Neuronal stem cell (in vitro differentiated cells): Measurements from ENCODE around the gene LUZP2.

Experiments used
- DNase-seq: peaks from one replicate; pipeline ENCODE4 v3.0.0-alpha.2; 2013; ENCODE audit warnings: low spot score
- H2AFZ ChIP-seq: one replicate; pipeline ENCODE4 v1.6.1; 2013; ENCODE audit warnings: mild to moderate bottlenecking, low read length, inconsistent platforms
- H2AK5ac ChIP-seq: 2 replicates; pipeline ENCODE4 v1.6.1; 2013; ENCODE audit warnings: low read depth, mild to moderate bottlenecking, inconsistent platforms, low read length, moderate library complexity, mixed read lengths
- H2BK120ac ChIP-seq: 2 replicates; pipeline ENCODE4 v1.6.1; 2013; ENCODE audit warnings: low read depth, mild to moderate bottlenecking, inconsistent platforms, low read length, moderate library complexity, mixed read lengths
- H2BK12ac ChIP-seq: one replicate; pipeline ENCODE4 v1.6.1; 2013; ENCODE audit warnings: low read length, inconsistent platforms
- H2BK15ac ChIP-seq: 2 replicates; pipeline ENCODE4 v1.6.1; 2013; ENCODE audit warnings: mild to moderate bottlenecking, low read length, inconsistent platforms, mixed read lengths
- H2BK5ac ChIP-seq: one replicate; pipeline ENCODE4 v1.6.1; 2013; ENCODE audit warnings: inconsistent platforms, mild to moderate bottlenecking, low read length, moderate library complexity
- H3K14ac ChIP-seq: one replicate; pipeline ENCODE4 v1.6.1; 2013; ENCODE audit warnings: low read length, inconsistent platforms
- H3K18ac ChIP-seq: 2 replicates; pipeline ENCODE4 v1.6.1; 2013; ENCODE audit warnings: low read length, inconsistent platforms
- H3K23ac ChIP-seq: 2 replicates; pipeline ENCODE4 v1.6.1; 2013; ENCODE audit warnings: low read depth, mild to moderate bottlenecking, mixed read lengths, low read length, inconsistent platforms; ENCODE audit not compliant: poor library complexity
- H3K27ac ChIP-seq: replicated peaks from 3 replicates; pipeline ENCODE4 v1.5.1; 2013; ENCODE audit warnings: low read length, inconsistent platforms
- H3K27me3 ChIP-seq, 3 experiments: 2 replicates each; pipeline ENCODE4 v1.6.1; 2013; ENCODE audit warnings: low read length in 3 of 3, mild to moderate bottlenecking in 2 of 3, inconsistent platforms in 1 of 3, low read depth in 1 of 3, mixed read lengths in 1 of 3, moderate library complexity in 1 of 3; ENCODE audit not compliant: control insufficient read depth in 3 of 3, insufficient read depth in 3 of 3
- H3K36me3 ChIP-seq, 2 donors: replicated peaks in 1 of 2; 2 replicates each; pipeline ENCODE4 v1.6.1; 2013; ENCODE audit warnings: low read length in 2 of 2; ENCODE audit not compliant: control insufficient read depth in 2 of 2, insufficient read depth in 2 of 2
- H3K4ac ChIP-seq: 2 replicates; pipeline ENCODE4 v1.6.1; 2013; ENCODE audit warnings: inconsistent platforms, mild to moderate bottlenecking, low read length, moderate library complexity
- H3K4me1 ChIP-seq, 2 donors: 1 replicate in 1 of 2; 2 replicates in 1 of 2; pipeline ENCODE4 v1.6.1; 2013; ENCODE audit warnings: low read length in 2 of 2, low read depth in 1 of 2; ENCODE audit not compliant: control insufficient read depth in 2 of 2, insufficient read depth in 1 of 2
- H3K4me2 ChIP-seq: one replicate; pipeline ENCODE4 v1.6.1; 2013; ENCODE audit warnings: mild to moderate bottlenecking, low read length, inconsistent platforms; ENCODE audit not compliant: insufficient read depth, poor library complexity, severe bottlenecking
- H3K4me3 ChIP-seq, 2 donors: 2 replicates each; pipeline ENCODE4 v1.5.1; 2013; ENCODE audit warnings: low read length in 2 of 2, mild to moderate bottlenecking in 2 of 2, inconsistent platforms in 1 of 2, moderate library complexity in 1 of 2
- H3K79me1 ChIP-seq: one replicate; pipeline ENCODE4 v1.6.1; 2013; ENCODE audit warnings: low read depth, mild to moderate bottlenecking, inconsistent platforms, low read length, moderate library complexity
- H3K9ac ChIP-seq: one replicate; pipeline ENCODE4 v1.6.1; 2013; ENCODE audit warnings: mild to moderate bottlenecking, low read depth, low read length, inconsistent platforms; ENCODE audit not compliant: poor library complexity
- H3K9me3 ChIP-seq, 2 donors: replicated peaks in 1 of 2; 2 replicates each; pipeline versions ENCODE3 to v1.6.1; 2013; ENCODE audit warnings: low read length in 2 of 2, mild to moderate bottlenecking in 2 of 2, inconsistent platforms in 1 of 2, low read depth in 1 of 2, mixed read lengths in 1 of 2, moderate library complexity in 1 of 2; ENCODE audit not compliant: control insufficient read depth in 2 of 2, insufficient read depth in 1 of 2
- H4K8ac ChIP-seq: one replicate; pipeline ENCODE4 v1.6.1; 2013; ENCODE audit warnings: low read depth, mild to moderate bottlenecking, inconsistent platforms, low read length, moderate library complexity
- H4K91ac ChIP-seq: one replicate; pipeline ENCODE4 v1.6.1; 2013; ENCODE audit warnings: low read length, low read depth, mild to moderate bottlenecking, inconsistent platforms; ENCODE audit not compliant: poor library complexity
- WGBS, 2 donors: extraction: QIAGEN DNeasy Blood & Tissue Kit; methylation state at CpG; one replicate each; pipeline ENCODE4 v1.1.7; 2013; ENCODE audit warnings: missing lambda C conversion rate in 2 of 2, mixed read lengths in 1 of 2; ENCODE audit not compliant: insufficient read length in 2 of 2, insufficient replicate concordance in 1 of 2; ENCODE audit errors: extremely low coverage in 2 of 2; 5-methylcytosine and 5-hydroxymethylcytosine counted together

LUZP2 gene

DNA sequence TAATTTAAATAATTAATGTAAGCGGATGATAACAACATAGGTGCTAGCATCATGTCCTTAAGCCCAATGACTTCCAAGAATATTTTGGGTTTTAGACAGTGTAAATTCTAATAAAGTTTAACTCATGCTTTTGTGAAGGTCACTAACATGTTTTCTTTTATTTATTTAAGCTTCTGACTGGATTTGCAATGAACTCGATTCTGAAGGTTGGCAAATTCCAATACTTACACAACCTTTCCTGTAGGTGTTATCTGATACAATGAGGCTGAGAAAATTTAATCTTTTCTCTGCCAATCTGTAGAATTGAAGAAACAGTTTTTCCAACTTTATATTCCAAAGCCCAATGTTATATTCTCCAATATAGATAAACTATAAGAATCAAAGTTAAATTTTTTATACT, 311.3 kb downstream of the LUZP2 start:
- Histone ChIP-seq H3K23ac (no peak overlapping the region), H2BK5ac (no peak overlapping the region), H2AK5ac (no peak overlapping the region), H3K79me1 (no peaks in the 10 kb centered on the region), H3K36me3 (no peaks in the 10 kb centered on the region), H2AFZ (no peak overlapping the region), H3K9ac (no peak overlapping the region), H2BK15ac (no peak overlapping the region), H3K27ac (no peak overlapping the region), H4K8ac (no peak overlapping the region), H2BK120ac (no peak overlapping the region), H3K4ac (no peak overlapping the region), H3K14ac (no peak overlapping the region), H3K9me3 (no peaks in the 10 kb centered on the region), H3K4me3 (no peak overlapping the region), H3K4me2 (no peak overlapping the region), H3K4me1 (no peaks in the 10 kb centered on the region), H3K18ac (no peak overlapping the region), H3K27me3 (no peaks in the 10 kb centered on the region), H2BK12ac (no peak overlapping the region), H4K91ac (no peak overlapping the region)
- WGBS, 2 donors, result no CpG with 5 or more reads among the region's 2 CpGs
- no peak for DNase-seq

DNA sequence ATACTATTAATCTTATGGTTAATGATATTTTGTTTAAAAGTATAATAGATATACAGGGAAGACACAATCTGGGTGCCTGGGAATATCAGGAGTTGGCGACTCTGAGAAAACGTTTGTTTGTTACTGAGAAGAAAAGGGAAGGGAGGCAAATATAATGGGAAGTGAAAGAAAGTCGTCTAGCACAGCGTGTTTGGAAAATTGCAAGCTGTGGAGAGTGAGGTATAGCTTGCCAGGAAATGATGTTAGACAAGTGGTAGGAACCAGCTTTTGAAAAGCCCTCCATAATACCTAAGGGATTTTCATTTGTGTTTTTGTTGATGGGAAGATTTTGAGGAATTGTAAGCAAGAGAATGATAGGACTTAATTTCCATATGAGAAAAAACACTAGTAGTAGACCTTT, 322.2 kb downstream of the LUZP2 start:
- Histone ChIP-seq H2BK5ac (no peak overlapping the region), H3K4me2 (no peak overlapping the region), H3K14ac (no peak overlapping the region), H2AK5ac (no peak overlapping the region), H3K4me3 (no peak overlapping the region), H3K27me3 (no peaks in the 10 kb centered on the region), H3K27ac (no peak overlapping the region), H3K9me3 (no peaks in the 10 kb centered on the region), H4K91ac (no peak overlapping the region), H4K8ac (no peak overlapping the region), H3K18ac (no peak overlapping the region), H2BK12ac (no peak overlapping the region), H3K4me1 (no peaks in the 10 kb centered on the region), H3K23ac (no peak overlapping the region), H3K9ac (no peak overlapping the region), H2BK15ac (no peak overlapping the region), H3K79me1 (no peaks in the 10 kb centered on the region), H2AFZ (no peak overlapping the region), H2BK120ac (no peak overlapping the region), H3K4ac (no peak overlapping the region), H3K36me3 (no peaks in the 10 kb centered on the region)
- DNase-seq, result no peak
- WGBS, 2 donors, result no CpG with 5 or more reads among the region's 4 CpGs

DNA sequence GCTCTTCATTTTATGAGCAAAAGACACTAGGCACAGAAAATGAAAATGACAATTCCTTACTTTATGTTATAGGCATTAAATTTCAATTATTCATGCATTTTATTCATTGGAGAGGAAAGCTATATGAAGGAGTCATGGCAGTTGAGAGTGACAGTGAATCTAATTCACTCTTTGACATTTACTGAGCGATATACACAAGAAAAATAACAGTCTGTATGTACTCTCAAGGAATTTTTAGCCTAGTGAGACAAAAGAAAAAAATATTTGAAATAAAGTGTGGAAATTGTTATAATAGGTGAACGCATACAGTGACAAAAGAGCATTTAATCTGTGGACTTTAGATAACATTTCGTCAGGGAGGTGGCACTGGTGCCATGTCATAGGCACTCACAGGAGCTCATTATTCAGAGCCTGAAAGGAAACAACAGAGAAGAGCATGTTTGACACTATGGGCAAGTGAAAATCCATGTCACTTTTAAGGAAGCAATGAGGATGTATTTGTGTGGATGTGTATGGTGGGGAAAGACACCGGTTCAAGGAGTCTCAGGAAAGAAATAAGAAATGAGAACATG, 323.1 kb downstream of the LUZP2 start:
- no CpG with 5 or more reads among the region's 4 CpGs for WGBS, 2 donors
- no peaks in the 10 kb centered on the region for H3K4me1 ChIP-seq
- H3K79me1 ChIP-seq, result no peaks in the 10 kb centered on the region
- H4K8ac ChIP-seq, result no peak overlapping the region
- no peak overlapping the region for H2BK12ac ChIP-seq
- H2AFZ ChIP-seq, result no peak overlapping the region
- H3K4me2 ChIP-seq, result no peak overlapping the region
- no peak overlapping the region for H3K9ac ChIP-seq
- H3K27me3 ChIP-seq, result no peaks in the 10 kb centered on the region
- no peak overlapping the region for H3K14ac ChIP-seq
- no peak overlapping the region for H3K18ac ChIP-seq
- H3K4me3 ChIP-seq, result no peak overlapping the region
- H2BK15ac ChIP-seq, result no peak overlapping the region
- H3K27ac ChIP-seq, result no peak overlapping the region
- no peak overlapping the region for H2AK5ac ChIP-seq
- no peaks in the 10 kb centered on the region for H3K9me3 ChIP-seq
- no peak for DNase-seq
- H4K91ac ChIP-seq, result no peak overlapping the region
- H3K23ac ChIP-seq, result no peak overlapping the region
- no peak overlapping the region for H2BK120ac ChIP-seq
- no peaks in the 10 kb centered on the region for H3K36me3 ChIP-seq
- no peak overlapping the region for H2BK5ac ChIP-seq
- H3K4ac ChIP-seq, result no peak overlapping the region

DNA sequence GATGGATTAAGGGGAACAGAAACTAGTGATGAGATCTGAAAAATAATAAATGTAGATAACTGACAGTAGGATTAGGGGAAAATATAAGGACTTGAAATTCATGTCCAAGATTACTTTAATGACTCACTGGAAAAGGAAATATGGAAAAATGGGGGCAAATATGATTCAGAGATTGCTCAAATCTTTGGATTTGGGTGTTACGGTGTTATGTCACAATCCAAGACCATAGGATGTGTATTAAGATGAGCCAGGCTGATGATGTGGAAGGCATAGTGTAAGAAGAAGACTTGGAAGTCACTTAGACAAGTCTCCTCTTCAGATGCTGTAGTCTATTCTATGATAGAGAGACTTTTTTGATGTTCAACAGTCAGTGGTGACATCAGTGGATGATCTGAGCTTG, 323.7 kb downstream of the LUZP2 start:
- Histone ChIP-seq H2BK12ac (no peak overlapping the region), H2BK5ac (no peak overlapping the region), H3K4ac (no peak overlapping the region), H3K14ac (no peak overlapping the region), H3K9ac (no peak overlapping the region), H2BK120ac (no peak overlapping the region), H3K23ac (no peak overlapping the region), H2BK15ac (no peak overlapping the region), H3K18ac (no peak overlapping the region), H2AK5ac (no peak overlapping the region), H3K36me3 (no peaks in the 10 kb centered on the region), H2AFZ (no peak overlapping the region), H4K8ac (no peak overlapping the region), H3K27ac (no peak overlapping the region), H3K4me1 (no peaks in the 10 kb centered on the region), H3K4me2 (no peak overlapping the region), H3K4me3 (no peak overlapping the region), H3K27me3 (no peaks in the 10 kb centered on the region), H3K79me1 (no peaks in the 10 kb centered on the region), H4K91ac (no peak overlapping the region), H3K9me3 (no peaks in the 10 kb centered on the region)
- no CpG with 5 or more reads among the region's 1 CpG for WGBS, 2 donors
- DNase-seq, result no peak
